ENCODE measurements around the gene KCTD2. TPM values are rescaled to one million over a fixed set of nuclear protein-coding genes. Genes with fewer than 3 reads are reported as not detected.

KCTD2 gene
- total and polyA plus RNA-seq, 2 of the 13 experiments (the other 11 are each of a cell fraction or from before 2014, with no cell fraction given): 28.3 to 32.6 TPM

DNA sequence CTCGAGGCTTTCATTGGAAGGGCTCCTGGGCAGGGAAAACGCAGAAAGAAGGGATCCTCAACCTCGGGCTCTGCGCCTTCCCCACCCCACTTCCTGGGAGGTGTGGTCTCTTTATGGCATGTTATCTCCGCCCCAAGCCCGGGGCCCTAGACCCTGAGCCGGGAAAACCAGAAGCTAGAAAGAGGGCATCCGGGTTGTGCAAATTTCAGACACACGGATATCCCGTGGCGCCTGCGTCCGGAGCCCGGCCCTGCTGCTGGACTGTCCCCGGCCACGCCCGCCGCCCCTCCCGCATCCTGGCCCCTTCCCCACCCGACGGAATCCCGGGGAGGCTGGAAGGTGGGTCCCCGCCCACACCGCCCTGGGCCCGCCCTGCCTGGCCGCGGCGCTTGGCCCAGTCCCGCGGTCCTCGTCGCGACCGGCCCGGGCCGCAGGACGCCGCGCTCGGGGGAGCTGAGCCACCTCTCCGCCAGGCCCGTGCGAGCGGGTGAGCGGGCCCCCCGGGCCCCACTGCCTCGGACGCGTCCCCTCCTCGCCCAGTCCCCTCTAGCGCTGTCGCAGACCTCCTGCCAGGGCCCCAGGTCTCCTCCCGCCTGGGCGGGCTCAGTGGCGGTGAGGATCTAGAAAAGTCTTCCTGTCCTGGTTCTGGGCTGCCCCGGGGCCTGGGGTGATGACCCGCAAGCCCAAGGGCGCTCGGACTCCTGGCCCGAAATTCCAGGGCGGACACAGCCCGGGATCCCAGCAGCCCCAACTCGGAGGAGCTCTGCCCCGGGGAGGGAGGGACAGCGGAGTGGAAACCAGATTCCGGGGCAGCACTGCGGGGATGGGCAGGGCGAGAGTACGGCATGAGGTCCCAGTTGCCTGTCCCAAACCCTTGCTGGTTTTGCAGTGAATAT, 40.8 kb downstream of the KCTD2 start, which contains the start of gene SLC16A5 (continued):
- TF ChIP-seq, protein P1, sequence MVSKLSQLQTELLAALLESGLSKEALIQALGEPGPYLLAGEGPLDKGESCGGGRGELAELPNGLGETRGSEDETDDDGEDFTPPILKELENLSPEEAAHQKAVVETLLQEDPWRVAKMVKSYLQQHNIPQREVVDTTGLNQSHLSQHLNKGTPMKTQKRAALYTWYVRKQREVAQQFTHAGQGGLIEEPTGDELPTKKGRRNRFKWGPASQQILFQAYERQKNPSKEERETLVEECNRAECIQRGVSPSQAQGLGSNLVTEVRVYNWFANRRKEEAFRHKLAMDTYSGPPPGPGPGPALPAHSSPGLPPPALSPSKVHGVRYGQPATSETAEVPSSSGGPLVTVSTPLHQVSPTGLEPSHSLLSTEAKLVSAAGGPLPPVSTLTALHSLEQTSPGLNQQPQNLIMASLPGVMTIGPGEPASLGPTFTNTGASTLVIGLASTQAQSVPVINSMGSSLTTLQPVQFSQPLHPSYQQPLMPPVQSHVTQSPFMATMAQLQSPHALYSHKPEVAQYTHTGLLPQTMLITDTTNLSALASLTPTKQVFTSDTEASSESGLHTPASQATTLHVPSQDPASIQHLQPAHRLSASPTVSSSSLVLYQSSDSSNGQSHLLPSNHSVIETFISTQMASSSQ (IDR thresholded peaks at IDR 0.05; ENCODE audit: low read depth): no peak
- TF ChIP-seq, protein P1 (CRISPR knock-in tag; IDR thresholded peaks at IDR 0.05; ENCODE audit: borderline replicate concordance): 0 out of 2 replicates have a peak, but pooled peaks have one; percentile 17
- no peak for TF ChIP-seq IKZF4 (CRISPR knock-in tag; IDR thresholded peaks at IDR 0.05; ENCODE audit: borderline replicate concordance, low read depth, not compliant biosample characterization)
- TF ChIP-seq, protein P2, sequence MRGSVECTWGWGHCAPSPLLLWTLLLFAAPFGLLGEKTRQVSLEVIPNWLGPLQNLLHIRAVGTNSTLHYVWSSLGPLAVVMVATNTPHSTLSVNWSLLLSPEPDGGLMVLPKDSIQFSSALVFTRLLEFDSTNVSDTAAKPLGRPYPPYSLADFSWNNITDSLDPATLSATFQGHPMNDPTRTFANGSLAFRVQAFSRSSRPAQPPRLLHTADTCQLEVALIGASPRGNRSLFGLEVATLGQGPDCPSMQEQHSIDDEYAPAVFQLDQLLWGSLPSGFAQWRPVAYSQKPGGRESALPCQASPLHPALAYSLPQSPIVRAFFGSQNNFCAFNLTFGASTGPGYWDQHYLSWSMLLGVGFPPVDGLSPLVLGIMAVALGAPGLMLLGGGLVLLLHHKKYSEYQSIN (CRISPR knock-in tag; IDR thresholded peaks at IDR 0.05; ENCODE audit: borderline replicate concordance): no peak
- no peak for TF ChIP-seq HNRNPH1 (optimal IDR thresholded peaks at IDR 0.05; ENCODE audit: low read depth, low read length)
- TF ChIP-seq ZNF572 (CRISPR knock-in tag; IDR thresholded peaks at IDR 0.05): no peak
- TF ChIP-seq RFX1 (IDR thresholded peaks at IDR 0.05): no peak
- TF ChIP-seq FOXP1 (IDR thresholded peaks at IDR 0.05): no peak
- no peak for TF ChIP-seq FOXP1 (CRISPR knock-in tag; IDR thresholded peaks at IDR 0.05)
- TF ChIP-seq ZNF235 (CRISPR knock-in tag; IDR thresholded peaks at IDR 0.05; ENCODE audit: borderline replicate concordance): no peak
- no peak for TF ChIP-seq ZKSCAN5 (CRISPR knock-in tag; IDR thresholded peaks at IDR 0.05)
- TF ChIP-seq MLLT10 (CRISPR knock-in tag; IDR thresholded peaks at IDR 0.05): no peak
- TF ChIP-seq ZNF782 (CRISPR knock-in tag; IDR thresholded peaks at IDR 0.05; ENCODE audit: borderline replicate concordance): no peak; the same call in 1 of the 2 replicates
- TF ChIP-seq, protein P3, sequence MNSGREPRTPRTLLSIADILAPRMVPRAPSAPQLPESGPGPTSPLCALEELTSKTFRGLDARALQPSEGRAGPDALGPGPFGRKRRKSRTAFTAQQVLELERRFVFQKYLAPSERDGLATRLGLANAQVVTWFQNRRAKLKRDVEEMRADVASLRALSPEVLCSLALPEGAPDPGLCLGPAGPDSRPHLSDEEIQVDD (CRISPR knock-in tag; IDR thresholded peaks at IDR 0.05; ENCODE audit: borderline replicate concordance): no peak
- TF ChIP-seq KLF16 (CRISPR knock-in tag; IDR thresholded peaks at IDR 0.05): peak in 1 of 2 experiments; percentile 64; a peak in 1 of 4 replicates
- no peak for TF ChIP-seq AGO1 (IDR thresholded peaks at IDR 0.05; ENCODE audit: low read depth, low read length, poor library complexity, severe bottlenecking)
- TF ChIP-seq, protein P4, sequence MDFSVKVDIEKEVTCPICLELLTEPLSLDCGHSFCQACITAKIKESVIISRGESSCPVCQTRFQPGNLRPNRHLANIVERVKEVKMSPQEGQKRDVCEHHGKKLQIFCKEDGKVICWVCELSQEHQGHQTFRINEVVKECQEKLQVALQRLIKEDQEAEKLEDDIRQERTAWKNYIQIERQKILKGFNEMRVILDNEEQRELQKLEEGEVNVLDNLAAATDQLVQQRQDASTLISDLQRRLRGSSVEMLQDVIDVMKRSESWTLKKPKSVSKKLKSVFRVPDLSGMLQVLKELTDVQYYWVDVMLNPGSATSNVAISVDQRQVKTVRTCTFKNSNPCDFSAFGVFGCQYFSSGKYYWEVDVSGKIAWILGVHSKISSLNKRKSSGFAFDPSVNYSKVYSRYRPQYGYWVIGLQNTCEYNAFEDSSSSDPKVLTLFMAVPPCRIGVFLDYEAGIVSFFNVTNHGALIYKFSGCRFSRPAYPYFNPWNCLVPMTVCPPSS (IDR thresholded peaks at IDR 0.05): no peak
- TF ChIP-seq GZF1 (CRISPR knock-in tag; IDR thresholded peaks at IDR 0.05): no peak
- TF ChIP-seq, protein P5, sequence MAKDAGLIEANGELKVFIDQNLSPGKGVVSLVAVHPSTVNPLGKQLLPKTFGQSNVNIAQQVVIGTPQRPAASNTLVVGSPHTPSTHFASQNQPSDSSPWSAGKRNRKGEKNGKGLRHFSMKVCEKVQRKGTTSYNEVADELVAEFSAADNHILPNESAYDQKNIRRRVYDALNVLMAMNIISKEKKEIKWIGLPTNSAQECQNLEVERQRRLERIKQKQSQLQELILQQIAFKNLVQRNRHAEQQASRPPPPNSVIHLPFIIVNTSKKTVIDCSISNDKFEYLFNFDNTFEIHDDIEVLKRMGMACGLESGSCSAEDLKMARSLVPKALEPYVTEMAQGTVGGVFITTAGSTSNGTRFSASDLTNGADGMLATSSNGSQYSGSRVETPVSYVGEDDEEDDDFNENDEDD (CRISPR knock-in tag; IDR thresholded peaks at IDR 0.05; ENCODE audit: borderline replicate concordance): no peak
- no peak for TF ChIP-seq TAF15 (IDR thresholded peaks at IDR 0.05; ENCODE audit: low read depth, low read length, poor library complexity, severe bottlenecking)
- TF ChIP-seq ZNF101 (CRISPR knock-in tag; IDR thresholded peaks at IDR 0.05; ENCODE audit: borderline replicate concordance, low read depth): no peak

All from HepG2 (cell line).